OCI-M1 (cell line): ENCODE results near the gene TMEM53.

Experiments used
- DNase-seq: peaks from one replicate; lab custom pipeline; 2025; lab: John Stamatoyannopoulos, UW

TMEM53 gene

DNA sequence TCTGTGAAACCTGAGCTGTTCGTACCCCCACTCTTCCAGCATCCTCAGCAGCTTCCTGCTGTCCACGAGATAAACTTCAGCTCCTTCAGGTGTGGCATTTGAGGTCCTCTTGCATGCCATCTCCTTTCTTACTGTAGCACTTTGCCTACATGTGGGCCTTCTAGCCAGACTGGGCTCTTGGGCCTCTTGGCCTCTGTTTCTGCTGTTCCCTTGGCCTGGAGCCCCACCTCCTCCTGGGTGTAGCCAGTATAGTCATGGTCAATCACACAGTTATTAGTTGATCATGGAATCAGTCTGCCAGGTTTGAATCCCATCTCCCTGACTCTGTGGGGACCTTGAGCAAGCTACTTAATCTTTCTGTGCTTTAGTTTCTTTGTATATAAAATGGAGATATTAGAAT lies 26.4 kb downstream of the TMEM53 start:
- no peak for DNase-seq

DNA sequence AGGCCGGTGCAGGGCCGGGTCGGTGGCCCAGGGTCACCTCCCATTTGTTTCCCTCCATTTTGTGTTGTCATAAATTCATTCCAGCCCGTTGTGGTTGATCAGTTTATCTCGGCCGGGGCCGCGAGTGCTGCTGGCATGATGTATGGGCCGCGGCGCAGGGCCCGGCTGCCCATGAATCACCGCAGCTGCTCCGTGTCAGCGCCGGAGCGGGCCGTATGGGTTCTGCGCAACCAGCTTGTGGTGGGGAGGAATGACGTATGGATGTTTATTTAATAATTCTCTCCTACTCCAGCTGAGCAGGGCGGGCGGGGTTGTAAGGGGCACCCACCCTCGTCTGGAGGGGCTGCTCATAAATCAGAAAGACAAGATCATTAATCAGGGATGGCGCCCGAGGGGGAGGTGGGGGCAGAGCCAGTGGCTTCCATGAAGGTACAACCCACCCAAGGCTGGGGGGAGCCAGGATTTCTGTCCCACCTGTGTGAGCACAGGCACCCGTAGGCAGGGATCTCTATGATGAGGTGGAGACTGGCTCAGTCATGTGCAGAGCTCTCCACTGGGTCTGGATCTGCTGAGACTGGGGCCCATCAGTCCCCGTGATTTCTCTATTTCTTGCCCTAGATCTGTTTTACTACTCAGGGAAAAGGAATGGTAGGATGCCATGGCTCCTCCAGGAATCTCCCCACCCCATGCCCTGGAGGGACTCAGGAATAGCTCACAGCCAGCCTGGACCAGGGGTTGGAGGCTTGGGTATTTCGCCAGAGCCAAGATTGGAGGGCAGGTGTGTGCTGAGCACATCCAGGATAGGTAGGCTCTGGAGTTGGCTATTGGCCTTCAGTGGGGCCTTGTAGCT lies 27.8 kb downstream of the TMEM53 start:
- DNase-seq = no peak

DNA sequence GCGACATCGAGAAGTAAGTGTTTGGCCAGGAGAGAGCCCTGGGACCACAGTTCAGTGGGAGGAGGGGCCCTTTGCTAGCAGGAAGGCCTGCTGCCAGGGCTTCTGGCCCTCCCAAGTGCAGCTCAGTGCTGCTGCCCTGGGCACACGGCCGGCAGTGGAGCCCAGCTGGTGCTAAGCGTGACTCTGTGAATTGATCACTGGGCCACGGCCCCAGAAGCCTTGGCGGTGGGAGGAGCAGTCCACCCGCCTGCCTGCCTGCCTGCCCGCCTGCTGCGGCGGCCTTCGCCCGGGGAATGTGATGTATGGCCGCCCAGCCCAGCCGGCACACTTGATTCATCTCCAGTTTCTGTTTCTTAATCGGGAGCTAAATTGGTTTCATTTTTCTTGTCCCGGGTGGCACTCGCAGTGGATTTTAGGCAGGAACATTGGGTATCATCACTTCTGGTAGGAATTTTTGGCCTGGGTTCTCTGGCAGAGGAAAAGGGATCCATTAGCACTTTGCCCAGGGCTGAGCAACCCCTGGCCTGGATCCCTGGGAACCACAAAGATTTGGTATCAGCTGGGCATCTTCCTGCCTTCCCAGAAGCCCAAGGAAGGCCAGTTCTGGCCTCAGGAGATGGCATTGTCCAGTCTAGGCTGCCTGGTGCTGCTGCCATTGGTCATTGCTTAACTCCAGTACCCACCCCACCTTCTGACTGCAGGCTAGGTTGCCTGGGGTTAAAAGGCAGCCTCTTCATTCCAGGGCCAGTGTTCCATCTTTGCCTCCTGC lies 28.6 kb downstream of the TMEM53 start:
- DNase-seq = no peak

DNA sequence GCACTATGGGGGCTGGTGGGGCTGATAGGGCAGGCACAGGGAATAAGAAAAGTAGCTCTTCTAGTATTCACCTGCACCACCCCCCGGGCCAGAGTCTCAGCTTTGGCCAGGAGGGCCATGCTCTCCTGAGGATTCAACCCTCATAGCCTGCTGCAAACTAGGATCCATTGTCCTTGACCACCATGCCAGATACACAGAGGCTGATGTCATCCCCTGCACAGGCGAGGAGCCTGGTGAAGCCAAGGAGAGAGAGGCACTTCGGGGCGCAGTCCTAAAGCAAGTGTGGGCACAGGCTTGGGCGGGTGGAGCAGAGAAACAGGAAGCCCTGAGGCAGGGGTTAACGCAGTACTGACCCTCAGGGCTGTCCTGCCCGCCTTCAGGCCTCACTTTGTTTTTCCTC lies 29.5 kb downstream of the TMEM53 start:
- no peak for DNase-seq

GRCh38 chr1:44643721-44644334 lies 30.5 kb downstream of the TMEM53 start:
- no peak for DNase-seq

- DNase-seq = no peak
These were observed 31.4 kb downstream of the TMEM53 start for GRCh38 chr1:44642925-44643324.

- DNase-seq = no peak
These were observed 32.0 kb downstream of the TMEM53 start for GRCh38 chr1:44642255-44642654.

GRCh38 chr1:44641126-44642102 lies 32.9 kb downstream of the TMEM53 start:
- DNase-seq = no peak

GRCh38 chr1:44640200-44640853 lies 34.0 kb downstream of the TMEM53 start:
- DNase-seq = no peak

DNA sequence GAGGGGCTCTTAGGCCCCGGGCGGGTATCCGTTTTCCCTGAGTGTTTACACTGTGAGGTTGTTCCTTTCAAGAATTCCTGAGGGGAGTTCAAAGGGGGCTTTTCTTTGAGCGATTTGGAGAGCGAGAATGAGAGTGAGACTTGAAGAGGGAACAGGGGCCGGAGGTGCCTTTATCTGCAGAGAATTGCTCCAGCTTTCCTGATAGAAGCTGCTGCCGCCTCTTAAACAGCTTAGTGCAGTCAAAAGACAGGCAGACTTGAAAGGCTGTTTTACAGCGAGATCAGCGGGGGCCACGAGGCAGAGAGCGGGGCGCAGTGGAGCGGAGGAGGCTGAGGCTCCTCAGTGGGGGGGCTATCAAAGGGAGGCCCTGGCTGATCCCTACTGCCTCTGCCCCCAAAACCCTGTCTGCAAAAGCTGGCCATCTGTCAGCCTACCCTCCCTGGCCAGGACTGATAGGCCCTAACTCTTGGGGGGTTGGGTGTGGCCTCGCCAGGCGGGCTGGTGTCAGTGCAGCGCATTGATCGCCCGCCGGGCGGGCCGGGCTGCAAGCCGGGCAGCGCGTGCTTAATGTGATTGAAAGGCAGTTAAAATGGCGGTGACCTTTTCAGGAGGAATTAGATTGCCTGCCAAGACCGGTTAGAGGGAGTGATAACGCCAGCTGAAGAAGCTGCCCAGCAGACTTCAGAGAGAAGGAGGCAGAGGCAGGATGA lies 36.4 kb downstream of the TMEM53 start:
- DNase-seq = peak; percentile 25

GRCh38 chr1:44636688-44637598 lies 37.3 kb downstream of the TMEM53 start:
- DNase-seq = no peak

- DNase-seq = no peak
These were observed 38.1 kb downstream of the TMEM53 start for GRCh38 chr1:44636083-44636687.

- no peak for DNase-seq
These were observed 38.8 kb downstream of the TMEM53 start for GRCh38 chr1:44635439-44635838.

GRCh38 chr1:44634606-44635189 lies 39.6 kb downstream of the TMEM53 start:
- no peak for DNase-seq

- DNase-seq = peak; percentile 68
These were observed 41.7 kb downstream of the TMEM53 start for GRCh38 chr1:44632598-44632997.

GRCh38 chr1:44631647-44632539 lies 42.4 kb downstream of the TMEM53 start:
- DNase-seq = peak; percentile 90

- no peak for DNase-seq
These were observed 43.0 kb downstream of the TMEM53 start for GRCh38 chr1:44631333-44631646.

- DNase-seq = no peak
These were observed 44.2 kb downstream of the TMEM53 start for GRCh38 chr1:44630116-44630515.
